K562 (cell line): ENCODE data around the gene TMEM132C. TPM values are rescaled to one million over a fixed set of nuclear protein-coding genes. Genes with fewer than 3 reads are reported as not detected.

Source experiments
- ATAC-seq: fragments of 200-7000 bp; cut with Tn5 transposase; 3 replicates; pipeline ENCODE4 v1.9.1; 2020; ENCODE audit warnings: moderate library complexity
- BruUV-seq: library from RNA; stranded (reverse); fragments of 400-500 nt; replicated peaks from 2 replicates; lab custom pipeline; 2021; lab: Mats Ljungman, UMichigan
- CTCF ChIA-PET: fragments of 300-600 bp; formaldehyde crosslinking; extraction: SDS; loops from one replicate; lab custom pipeline; 2021; ENCODE audit warnings: low intra/inter-chr PET ratio; lab: Yijun Ruan, JAX
- POLR2A ChIA-PET: fragments of 300-600, 350-650 bp; sonication (Branson Sonifier 250); formaldehyde crosslinking; extraction: SDS; loops from one replicate; lab custom pipeline; 2021; ENCODE audit warnings: antibody characterized with exemption, inconsistent platforms; lab: Yijun Ruan, JAX
- DNase-seq, 4 experiments: peaks; one replicate each; pipeline versions ENCODE4 v3.0.0 to v3.0.0-alpha.2; 2011 to 2018; ENCODE audit warnings: low spot score in 3 of 4, mixed read lengths in 3 of 4; ENCODE audit errors: extremely low read depth in 1 of 4
- FAIRE-seq: peaks from 2 replicates; lab custom pipeline; 2011; peaks lifted over from hg19 to GRCh38; lab: Jason Lieb, UNC
- H2AFZ ChIP-seq: 2 replicates; pipeline ENCODE4 v1.6.0; 2011; ENCODE audit warnings: low read depth, low read length, control low read depth, inconsistent platforms
- H3K27ac ChIP-seq: fragments of 200-600 bp; 3 replicates; pipeline ENCODE4 v1.8.0; 2011; ENCODE audit warnings: low read depth, mild to moderate bottlenecking, control low read depth, inconsistent platforms, low read length, moderate library complexity, mixed read lengths; ENCODE audit errors: extremely low read depth
- H3K27me3 ChIP-seq, 2 experiments: fragments of 300-600 bp in 1 of 2; 2 replicates in 1 of 2; 3 replicates in 1 of 2; pipeline versions ENCODE4 v1.6.0 to v1.8.0; 2011; ENCODE audit warnings: inconsistent platforms in 2 of 2, low read length in 2 of 2, mild to moderate bottlenecking in 1 of 2, mixed read lengths in 1 of 2, moderate library complexity in 1 of 2; ENCODE audit not compliant: control insufficient read depth in 2 of 2, insufficient read depth in 2 of 2
- H3K36me3 ChIP-seq: fragments of 300-600 bp; 3 replicates; pipeline ENCODE4 v1.8.0; 2011; ENCODE audit warnings: mild to moderate bottlenecking, low read length, inconsistent platforms; ENCODE audit not compliant: control insufficient read depth, insufficient read depth
- H3K4me1 ChIP-seq, 2 experiments: fragments of 200-600 bp in 1 of 2; replicated peaks in 1 of 2; 2 replicates in 1 of 2; 3 replicates in 1 of 2; pipeline versions ENCODE4 v1.5.1 to v1.8.0; 2011; ENCODE audit warnings: inconsistent platforms in 2 of 2, low read length in 2 of 2, mild to moderate bottlenecking in 1 of 2, mixed read lengths in 1 of 2, moderate library complexity in 1 of 2; ENCODE audit not compliant: control insufficient read depth in 2 of 2, insufficient read depth in 2 of 2
- H3K4me2 ChIP-seq: 2 replicates; pipeline ENCODE4 v1.6.1; 2011; ENCODE audit warnings: low read length, control low read depth, inconsistent platforms, mixed read lengths; ENCODE audit not compliant: insufficient read depth
- H3K4me3 ChIP-seq: fragments of 200-600 bp; sonication (generic), shearing (Covaris generic); 2 replicates; pipeline ENCODE4 v1.5.1; 2016; ENCODE audit warnings: control low read depth, inconsistent platforms
- H3K79me2 ChIP-seq: fragments of 200-600 bp; 3 replicates; pipeline ENCODE4 v1.8.0; 2011; ENCODE audit warnings: low read length, inconsistent platforms; ENCODE audit not compliant: control insufficient read depth, insufficient read depth
- H3K9ac ChIP-seq, 2 experiments: 2 replicates each; pipeline versions ENCODE4 v1.6.0 to v1.6.1; 2011; ENCODE audit warnings: low read depth in 2 of 2, low read length in 2 of 2, control low read depth in 1 of 2, inconsistent platforms in 1 of 2, mild to moderate bottlenecking in 1 of 2, mixed read lengths in 1 of 2; ENCODE audit not compliant: insufficient read depth in 1 of 2
- H3K9me1 ChIP-seq: one replicate; pipeline ENCODE4 v1.6.0; 2011; ENCODE audit warnings: inconsistent platforms, mild to moderate bottlenecking, low read length, moderate library complexity; ENCODE audit not compliant: control insufficient read depth, insufficient read depth
- H3K9me3 ChIP-seq: replicated peaks from 2 replicates; pipeline ENCODE4 v1.5.1; 2011; ENCODE audit warnings: low read depth, low read length, inconsistent platforms; ENCODE audit not compliant: control insufficient read depth, insufficient read depth
- H4K20me1 ChIP-seq: replicated peaks from 2 replicates; pipeline ENCODE4 v1.6.1; 2011; ENCODE audit warnings: low read length, inconsistent platforms, mixed read lengths; ENCODE audit not compliant: control insufficient read depth, insufficient read depth
- ARID2 ChIP-seq: fragments of 450-650 bp; IDR thresholded peaks from 2 replicates; pipeline ENCODE4 v1.6.1; 2017; ENCODE audit warnings: antibody characterized with exemption, mild to moderate bottlenecking
- BCL6 ChIP-seq: fragments of 250-450 bp; sonication (Bioruptor Pico); IDR thresholded peaks from 2 replicates; pipeline ENCODE4 v1.4.0; 2020
- CTCF ChIP-seq, 3 experiments: IDR thresholded peaks in 2 of 3; conservative IDR thresholded peaks in 1 of 3; 2 replicates each; pipeline ENCODE4 v1.5.1; 2011 to 2012; ENCODE audit warnings: low read length in 3 of 3, mild to moderate bottlenecking in 3 of 3, control low read depth in 2 of 3, improper control_type of control experiment in 1 of 3, inconsistent platforms in 1 of 3, low read depth in 1 of 3, mixed read lengths in 1 of 3, moderate library complexity in 1 of 3; ENCODE audit not compliant: insufficient read depth in 2 of 3
- HMG20B ChIP-seq: fragments of 250-450 bp; sonication (Bioruptor Pico); IDR thresholded peaks from 2 replicates; pipeline ENCODE4 v1.5.0; 2021; ENCODE audit warnings: mild to moderate bottlenecking
- JUN ChIP-seq, 2 experiments: sonication (generic) in 1 of 2; formaldehyde crosslinking in 1 of 2; IDR thresholded peaks; 2 replicates each; pipeline versions ENCODE4 v1.6.1 to v1.8.0; 2012 to 2022; ENCODE audit warnings: borderline replicate concordance in 2 of 2, mild to moderate bottlenecking in 2 of 2, improper control_type of control experiment in 1 of 2, low read depth in 1 of 2, low read length in 1 of 2, missing genetic modification reagents in 1 of 2
- MIER1 ChIP-seq: fragments of 450-650 bp; IDR thresholded peaks from 2 replicates; pipeline ENCODE4 v1.6.1; 2016; ENCODE audit warnings: antibody characterized with exemption, mild to moderate bottlenecking, low read depth
- MTA3 ChIP-seq: fragments of 450-650 bp; formaldehyde crosslinking; IDR thresholded peaks from 2 replicates; pipeline ENCODE4 v1.6.1; 2017; ENCODE audit warnings: mild to moderate bottlenecking, borderline replicate concordance
- RCOR1 ChIP-seq, 2 experiments: IDR thresholded peaks; 2 replicates each; pipeline ENCODE4 v1.6.1; 2012; ENCODE audit warnings: low read depth in 2 of 2, low read length in 2 of 2, borderline replicate concordance in 1 of 2, improper control_type of control experiment in 1 of 2
- RFX5 ChIP-seq: IDR thresholded peaks from 2 replicates; pipeline ENCODE4 v1.6.1; 2011; ENCODE audit warnings: low read depth, mild to moderate bottlenecking, improper control_type of control experiment, low read length
- SIN3B ChIP-seq: fragments of 450-650 bp; IDR thresholded peaks from 2 replicates; pipeline ENCODE4 v1.6.1; 2017; ENCODE audit warnings: low read depth, mild to moderate bottlenecking, moderate library complexity
- SMARCC2 ChIP-seq: fragments of 450-650 bp; IDR thresholded peaks from 2 replicates; pipeline ENCODE4 v1.6.1; 2017; ENCODE audit warnings: antibody characterized with exemption, moderate library complexity, mild to moderate bottlenecking, low read depth
- SMC3 ChIP-seq: conservative IDR thresholded peaks from 2 replicates; pipeline ENCODE4 v1.6.1; 2011; ENCODE audit warnings: low read depth, low read length, improper control_type of control experiment; ENCODE audit not compliant: insufficient read depth
- STAT5B ChIP-seq: fragments of 250-450 bp; sonication (Bioruptor Pico); IDR thresholded peaks from 2 replicates; pipeline ENCODE4 v1.8.0; 2021; ENCODE audit warnings: mild to moderate bottlenecking, inconsistent platforms
- VEZF1 ChIP-seq: fragments of 200-800 bp; sonication (Bioruptor generic); IDR thresholded peaks from 2 replicates; pipeline ENCODE4 v1.6.1; 2017; ENCODE audit warnings: missing genetic modification characterization, missing compliant biosample characterization
- ZBTB34 ChIP-seq: fragments of 250-450 bp; sonication (Bioruptor Pico); IDR thresholded peaks from 2 replicates; pipeline ENCODE4 v1.8.0; 2021; ENCODE audit warnings: mild to moderate bottlenecking, moderate library complexity
- ZNF121 ChIP-seq: sonication (generic); formaldehyde crosslinking; conservative IDR thresholded peaks from 2 replicates; pipeline ENCODE4 v1.8.0; 2022; ENCODE audit warnings: missing genetic modification reagents
- ZNF165 ChIP-seq: fragments of 250-450 bp; sonication (Bioruptor Pico); IDR thresholded peaks from 2 replicates; pipeline ENCODE4 v1.4.0; 2020; ENCODE audit warnings: borderline replicate concordance
- ZNF316 ChIP-seq: fragments of 450-650 bp; IDR thresholded peaks from 2 replicates; pipeline ENCODE4 v1.6.1; 2016
- ZNF347 ChIP-seq: fragments of 450-650 bp; formaldehyde crosslinking; IDR thresholded peaks from 2 replicates; pipeline ENCODE4 v1.4.0; 2020; ENCODE audit warnings: low read depth, mild to moderate bottlenecking, moderate library complexity
- WGBS: fragments of 100-300 bp; shearing (Covaris generic); methylation state at CpG from one replicate; pipeline ENCODE4 v1.1.6; 2016; ENCODE audit warnings: low coverage, mixed read lengths; ENCODE audit not compliant: insufficient coverage; ENCODE audit errors: missing lambda C conversion rate; 5-methylcytosine and 5-hydroxymethylcytosine counted together
- in situ Hi-C: fragments of 300-500 bp; cut with MboI; formaldehyde crosslinking; loops from 4 replicates; pipeline ENCODE4 v1.15.0; 2018; ENCODE audit warnings: inconsistent platforms, mixed read lengths
- intact Hi-C: fragments of 100-400 bp; cut with micrococcal nuclease; formaldehyde crosslinking; loops from 2 replicates; pipeline ENCODE4 v1.14.2; 2022
- polyA plus RNA-seq, 8 experiments: library from polyadenylated mRNA; depleted of rRNA in 4 of 8; stranded (reverse) in 5 of 8; unstranded in 3 of 8; fragments of >200 nt; fragmentation: Nextera tagmentation in 2 of 8; fragmentation: Illumina TruSeq in 1 of 8; extraction: Ambion mirVana in 2 of 8; extraction: Trizol in 1 of 8; gene quantifications; 2 replicates each; pipeline versions ENCODE4 v1.2.1 to v1.2.3, GENCODE V29; 2011 to 2014; ENCODE audit warnings: inconsistent platforms in 1 of 8, missing spikeins in 1 of 8
- total RNA-seq, 7 experiments: library from RNA; depleted of rRNA in 6 of 7; stranded (reverse); fragments of >200 nt in 6 of 7; fragmentation: Illumina TruSeq in 2 of 7; extraction: Trizol in 2 of 7; gene quantifications; 2 replicates each; pipeline versions ENCODE4 v1.2.1 to v1.2.3, GENCODE V29; 2011 to 2021; ENCODE audit warnings: low replicate concordance in 1 of 7

Gene TMEM132C
- total and polyA plus RNA-seq, 9 of the 15 experiments (the other 6 are each of a cell fraction or from before 2014, with no cell fraction given): not detected

GRCh38 chr12:128644664-128645296, 377.8 kb downstream of the TMEM132C start:
- intact Hi-C loops: loop anchor here (1.0 kb wide), 1 partner anchor 1267 kb away; no protein-coding TSS in a partner anchor
- POLR2A ChIA-PET: no interaction called here
- no peak for TF ChIP-seq MTA3
- no peak for TF ChIP-seq SIN3B
- TF ChIP-seq STAT5B (CRISPR knock-in tag): no peak
- TF ChIP-seq MIER1: no peak
- TF ChIP-seq SMC3: peak; percentile 58; the same call in 1 of the 2 replicates
- no peak for TF ChIP-seq ZBTB34 (CRISPR knock-in tag)
- TF ChIP-seq ZNF165 (CRISPR knock-in tag): no peak
- TF ChIP-seq JUN (IDR thresholded peaks at IDR 0.05; ENCODE audit: borderline replicate concordance, low read depth, low read length): no peak
- no peak for TF ChIP-seq JUN (CRISPR knock-in tag; IDR thresholded peaks at IDR 0.05; ENCODE audit: borderline replicate concordance)
- TF ChIP-seq HMG20B (CRISPR knock-in tag): no peak
- TF ChIP-seq ZNF121 (CRISPR knock-in tag): no peak
- TF ChIP-seq ZNF347: no peak
- no peak for TF ChIP-seq ARID2
- TF ChIP-seq RFX5: no peak
- TF ChIP-seq VEZF1: no peak
- TF ChIP-seq RCOR1 (IDR thresholded peaks at IDR 0.05; ENCODE audit: borderline replicate concordance in 1 of 2, low read depth in 2 of 2, low read length in 2 of 2): no peak
- TF ChIP-seq ZNF316: no peak
- no peak for TF ChIP-seq SMARCC2
- TF ChIP-seq CTCF (IDR thresholded peaks at IDR 0.05 in 2 of 3, conservative IDR thresholded peaks at IDR 0.05 in 1 of 3; ENCODE audit: insufficient read depth in 2 of 3, low read depth in 1 of 3, low read length in 3 of 3): peak; percentile 66 to 79 (median 67)
- no peak for TF ChIP-seq BCL6

More at GRCh38 chr12:128644664-128645296, 377.8 kb downstream of the TMEM132C start:
- Histone ChIP-seq H4K20me1 (no peaks in the 10 kb centered on the region), H3K4me2 (no peak overlapping the region), H2AFZ (no peak overlapping the region), H3K9ac (no peak overlapping the region), H3K4me1 (no peaks in the 10 kb centered on the region), H3K4me3 (no peak overlapping the region), H3K9me3 (no peaks in the 10 kb centered on the region), H3K27ac (no peak overlapping the region), H3K27me3 (no peaks in the 10 kb centered on the region; a peak in 1 of 5 replicates), H3K9me1 (no peaks in the 10 kb centered on the region), H3K36me3 (no peaks in the 10 kb centered on the region), H3K79me2 (no peaks in the 10 kb centered on the region)
- BruUV-seq: no TSS peak
- CTCF ChIA-PET: interaction anchor here (0.6 kb wide), 1 partner anchor 1290 kb away, joined by 3 read pairs; no protein-coding TSS in a partner anchor
- in situ Hi-C loops: no loop called here
- FAIRE-seq (peak; percentile 78), ATAC-seq (peak; percentile 69), DNase-seq (peak; percentile 40 to 61 (median 54))
- 1% methylated on average over 15 of the region's 15 CpGs for WGBS
